Astrocyte of the spinal cord (primary cell): Measurements from ENCODE around the gene SGMS1.

Source experiments
- DNase-seq: peaks from one replicate; pipeline ENCODE4 v3.0.0; 2011; ENCODE audit warnings: low read depth, low spot score
- H3K4me3 ChIP-seq: 2 replicates; pipeline ENCODE4 v1.5.1; 2011; ENCODE audit warnings: low read depth, mild to moderate bottlenecking, low read length, moderate library complexity
- in situ Hi-C: cut with HindIII; loops from 2 replicates; pipeline ENCODE4 v1.10.0; 2017; ENCODE audit warnings: low sequenced_read_pairs
- TF ChIP-seq, protein P1 (sequence below): IDR thresholded peaks from 2 replicates; pipeline ENCODE4 v1.5.1; 2012; ENCODE audit warnings: low read depth, mild to moderate bottlenecking, low read length, inconsistent platforms

SGMS1 gene

DNA sequence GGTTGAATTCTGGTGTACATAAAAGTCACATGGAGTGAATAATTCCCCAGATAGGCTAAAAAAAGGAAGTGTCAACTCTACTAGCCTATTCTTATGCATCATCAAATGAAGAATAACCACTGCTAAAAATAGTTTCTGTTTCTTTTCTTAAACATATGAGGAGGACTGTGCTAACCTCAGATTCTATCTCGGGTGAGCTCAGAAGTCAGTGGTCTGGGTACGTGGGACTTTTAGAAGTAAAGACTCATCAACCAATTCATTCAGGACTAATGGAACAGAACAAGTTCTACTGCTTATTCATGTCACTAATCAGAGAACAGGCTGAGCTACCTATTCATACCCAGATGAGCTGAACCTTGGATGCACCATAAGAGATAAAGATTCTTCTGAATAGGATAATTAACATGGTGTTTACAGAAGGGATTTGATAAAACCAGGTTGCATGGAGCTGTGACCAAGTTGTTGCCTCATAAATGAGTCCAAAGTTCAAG, 362.9 kb downstream of the SGMS1 start:
- no peak for DNase-seq
- TF ChIP-seq, protein P1, sequence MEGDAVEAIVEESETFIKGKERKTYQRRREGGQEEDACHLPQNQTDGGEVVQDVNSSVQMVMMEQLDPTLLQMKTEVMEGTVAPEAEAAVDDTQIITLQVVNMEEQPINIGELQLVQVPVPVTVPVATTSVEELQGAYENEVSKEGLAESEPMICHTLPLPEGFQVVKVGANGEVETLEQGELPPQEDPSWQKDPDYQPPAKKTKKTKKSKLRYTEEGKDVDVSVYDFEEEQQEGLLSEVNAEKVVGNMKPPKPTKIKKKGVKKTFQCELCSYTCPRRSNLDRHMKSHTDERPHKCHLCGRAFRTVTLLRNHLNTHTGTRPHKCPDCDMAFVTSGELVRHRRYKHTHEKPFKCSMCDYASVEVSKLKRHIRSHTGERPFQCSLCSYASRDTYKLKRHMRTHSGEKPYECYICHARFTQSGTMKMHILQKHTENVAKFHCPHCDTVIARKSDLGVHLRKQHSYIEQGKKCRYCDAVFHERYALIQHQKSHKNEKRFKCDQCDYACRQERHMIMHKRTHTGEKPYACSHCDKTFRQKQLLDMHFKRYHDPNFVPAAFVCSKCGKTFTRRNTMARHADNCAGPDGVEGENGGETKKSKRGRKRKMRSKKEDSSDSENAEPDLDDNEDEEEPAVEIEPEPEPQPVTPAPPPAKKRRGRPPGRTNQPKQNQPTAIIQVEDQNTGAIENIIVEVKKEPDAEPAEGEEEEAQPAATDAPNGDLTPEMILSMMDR = no peak
- in situ Hi-C loops = no loop called here
- no peak overlapping the region for H3K4me3 ChIP-seq
